HG02884 (cell line): ENCODE results near the gene NAPB.

Experiments used
- ATAC-seq: cut with Tn5 transposase; IDR thresholded peaks from one replicate; pipeline ENCODE4 v1.9.1; 2021; ENCODE audit warnings: mild to moderate bottlenecking, moderate library complexity; ENCODE audit not compliant: unreplicated experiment

The NAPB gene

DNA sequence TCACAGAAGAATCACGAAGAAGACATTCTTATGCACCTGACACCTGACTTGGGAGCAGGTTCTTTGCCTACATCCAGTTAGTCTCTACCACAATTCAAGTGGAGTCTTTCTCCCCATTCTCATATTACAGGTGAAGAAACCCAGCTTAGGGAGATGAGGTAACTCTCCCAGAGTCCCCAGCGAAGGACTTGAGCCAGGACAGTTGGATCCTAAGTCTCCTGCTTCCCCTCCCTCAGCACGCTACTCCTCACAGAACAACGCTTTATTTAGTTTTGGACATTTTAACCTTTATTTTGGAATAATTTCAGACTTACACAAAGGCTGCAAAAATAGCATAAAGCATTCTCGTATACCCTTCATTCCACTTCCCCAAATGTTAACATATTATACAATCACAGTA lies 17.4 kb upstream of the NAPB start:
- ATAC-seq = no peak

DNA sequence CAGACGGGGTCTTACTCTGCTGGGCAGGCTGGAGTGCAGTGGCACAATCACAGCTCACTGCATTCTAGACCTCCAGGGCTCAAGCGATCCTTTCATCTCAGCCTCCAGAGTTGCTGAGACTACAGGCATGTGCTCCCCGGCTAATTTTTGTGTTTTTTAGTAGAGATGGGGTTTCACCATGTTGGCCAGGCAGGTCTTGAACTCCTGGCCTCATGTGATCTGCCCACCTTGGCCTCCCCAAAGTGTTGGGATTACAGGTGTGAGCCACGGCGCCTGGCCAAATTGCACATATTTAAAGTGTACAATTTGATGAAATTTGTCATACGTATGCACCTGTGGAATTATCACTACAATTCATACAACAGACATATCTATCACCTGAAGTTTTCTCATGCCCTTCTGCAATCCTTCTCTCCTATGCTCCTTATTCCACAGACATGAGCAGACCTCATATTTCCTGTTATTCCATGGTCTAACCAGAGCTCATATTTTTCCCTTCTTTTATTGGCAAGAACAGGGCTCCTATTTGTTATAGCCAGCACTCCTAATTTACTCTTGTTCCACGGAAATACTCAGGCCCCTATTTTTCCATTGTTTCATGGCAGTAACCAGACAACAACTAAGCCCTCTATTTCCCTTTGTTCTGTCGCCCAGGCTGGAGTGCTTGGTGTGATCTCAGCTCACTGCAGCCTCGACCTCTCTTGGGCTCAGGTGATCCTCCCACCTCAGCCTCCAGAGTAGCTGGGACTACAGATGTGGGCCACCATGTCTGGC lies 16.0 kb upstream of the NAPB start:
- no peak for ATAC-seq

DNA sequence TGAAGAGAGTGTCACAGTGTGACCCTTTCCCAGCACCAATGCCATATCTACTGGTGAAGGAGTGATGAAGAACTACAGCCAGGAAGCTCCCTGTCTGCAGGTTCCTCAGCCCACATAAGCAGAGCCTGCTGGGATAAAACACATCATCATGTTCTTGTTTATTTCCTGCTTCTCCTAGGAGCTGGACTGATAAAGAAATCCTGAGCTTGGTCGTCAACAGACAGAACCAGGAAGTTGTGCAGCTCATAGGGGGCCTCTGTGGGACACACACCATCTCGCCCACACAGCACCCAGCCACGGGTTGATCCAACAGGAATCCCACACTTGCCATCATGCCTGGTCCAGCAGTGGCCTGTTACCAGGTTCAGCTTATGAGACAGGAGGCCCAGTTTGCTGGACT lies 15.4 kb upstream of the NAPB start:
- no peak for ATAC-seq

DNA sequence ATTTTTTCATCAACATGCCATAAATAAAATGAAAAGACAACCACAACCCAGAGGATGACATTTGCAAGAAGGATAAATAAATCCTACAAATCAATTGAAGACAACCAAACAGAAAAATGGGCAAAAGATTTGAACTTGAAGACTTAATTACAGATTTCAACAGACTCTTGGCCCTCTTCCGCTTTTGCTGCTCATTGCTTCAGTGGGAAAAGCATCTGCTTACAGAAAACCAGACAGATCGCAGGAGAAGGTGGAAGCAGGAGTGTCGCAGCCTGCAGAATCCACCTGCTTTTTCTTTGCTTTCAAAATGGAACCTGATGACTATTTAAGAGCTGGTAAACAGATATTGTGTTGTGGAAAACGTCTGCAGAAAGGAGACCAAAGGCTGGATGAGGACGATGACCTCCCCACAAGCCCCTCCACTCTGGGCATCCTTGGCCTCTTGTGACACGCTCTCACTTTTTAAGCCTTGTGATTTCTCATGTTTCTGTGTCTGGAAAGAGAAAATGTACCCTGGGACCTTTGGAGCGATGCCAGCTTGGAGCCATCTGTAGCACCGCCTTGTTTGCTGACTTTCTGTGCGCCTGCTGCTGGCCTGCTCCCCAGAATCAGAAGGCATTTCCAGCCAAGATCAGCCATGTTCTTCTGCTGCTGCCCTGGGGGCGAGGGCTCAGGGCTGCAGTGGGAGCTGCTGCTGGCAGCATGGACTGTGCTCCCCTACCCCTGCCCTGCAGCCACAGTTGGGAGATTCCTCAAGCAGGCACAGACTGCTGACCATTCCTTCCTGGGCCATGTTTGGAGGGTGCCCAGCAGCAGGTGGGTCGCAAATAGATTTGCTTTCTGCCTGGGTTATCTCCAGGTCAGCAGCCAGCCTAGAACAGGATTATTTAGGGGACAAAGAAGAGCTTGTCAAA lies 14.6 kb upstream of the NAPB start:
- no peak for ATAC-seq

DNA sequence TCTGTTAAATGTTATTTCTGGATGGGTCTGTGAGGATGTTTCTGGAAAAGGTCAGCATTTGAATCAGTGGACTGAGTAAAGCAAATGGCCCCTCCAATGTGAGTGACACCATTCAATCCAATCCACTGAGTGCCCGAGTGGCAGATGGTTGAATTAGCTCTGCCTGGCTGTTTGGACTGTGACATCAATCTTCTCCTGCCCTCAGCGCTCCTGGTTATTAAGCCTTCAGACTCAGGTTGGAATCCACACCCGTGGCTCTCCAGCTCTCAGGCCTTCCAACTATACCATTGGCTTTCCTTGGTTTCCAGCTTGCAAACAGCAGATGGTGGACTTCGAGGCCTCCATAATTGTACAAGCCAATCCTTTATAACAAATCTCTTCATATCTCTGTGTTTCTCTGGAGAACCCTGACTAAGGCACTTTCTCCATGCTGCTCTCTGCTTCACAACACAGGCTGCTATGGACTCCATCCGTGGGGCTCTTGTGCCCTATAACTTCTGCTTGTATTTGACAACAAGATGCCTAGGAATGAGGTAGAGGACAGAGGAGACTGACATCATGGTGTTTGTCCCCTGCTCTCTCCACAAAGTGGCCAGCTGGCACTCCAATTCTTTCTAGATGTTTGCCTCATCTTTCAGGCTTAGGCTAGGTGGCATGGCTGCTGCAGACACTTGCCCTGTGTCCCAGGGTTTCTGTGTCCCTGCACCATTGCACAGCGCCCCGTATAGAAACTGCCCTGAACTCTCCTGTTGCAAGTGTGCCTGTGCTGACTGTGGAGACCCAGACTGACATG lies 13.4 kb upstream of the NAPB start:
- ATAC-seq = no peak

DNA sequence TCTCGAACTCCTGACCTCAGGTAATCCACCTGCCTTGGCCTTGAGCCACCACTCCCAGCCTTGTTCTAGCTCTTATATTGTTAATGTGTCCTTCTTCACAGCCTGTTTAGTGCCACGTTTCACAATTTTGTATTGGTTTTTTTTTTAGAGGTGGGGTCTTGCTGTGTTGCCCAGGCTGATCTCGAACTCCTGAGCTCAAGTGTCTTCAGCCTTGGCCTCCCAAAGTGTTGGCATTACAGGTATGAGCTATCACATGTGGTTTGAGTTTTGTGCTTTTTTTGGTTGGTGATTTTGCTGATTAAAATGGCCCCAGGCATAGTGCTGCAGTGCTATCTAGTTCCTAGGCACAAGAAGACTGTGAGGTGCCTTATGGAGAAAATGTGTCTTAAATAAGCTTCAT lies 12.3 kb upstream of the NAPB start:
- no peak for ATAC-seq

DNA sequence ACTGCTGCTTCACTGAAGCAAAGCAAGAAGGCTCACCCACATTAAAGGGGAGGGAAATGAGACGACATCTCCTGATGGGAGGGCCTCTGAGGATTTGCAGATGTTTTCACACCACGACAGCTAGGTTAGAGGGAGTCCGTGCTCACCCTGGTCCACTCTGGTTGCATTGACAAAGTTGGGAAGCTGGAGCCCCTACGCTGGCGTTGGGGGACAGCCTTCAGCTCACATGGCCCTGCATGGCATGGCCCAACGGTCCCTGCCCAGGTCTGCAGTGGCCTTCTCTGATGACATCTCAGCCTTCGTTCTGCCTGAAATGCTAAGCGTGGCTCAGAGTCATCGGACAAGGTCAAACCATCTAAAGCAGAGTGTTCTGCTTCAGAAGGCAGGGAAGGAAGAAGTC lies 3.8 kb upstream of the NAPB start:
- ATAC-seq = no peak

DNA sequence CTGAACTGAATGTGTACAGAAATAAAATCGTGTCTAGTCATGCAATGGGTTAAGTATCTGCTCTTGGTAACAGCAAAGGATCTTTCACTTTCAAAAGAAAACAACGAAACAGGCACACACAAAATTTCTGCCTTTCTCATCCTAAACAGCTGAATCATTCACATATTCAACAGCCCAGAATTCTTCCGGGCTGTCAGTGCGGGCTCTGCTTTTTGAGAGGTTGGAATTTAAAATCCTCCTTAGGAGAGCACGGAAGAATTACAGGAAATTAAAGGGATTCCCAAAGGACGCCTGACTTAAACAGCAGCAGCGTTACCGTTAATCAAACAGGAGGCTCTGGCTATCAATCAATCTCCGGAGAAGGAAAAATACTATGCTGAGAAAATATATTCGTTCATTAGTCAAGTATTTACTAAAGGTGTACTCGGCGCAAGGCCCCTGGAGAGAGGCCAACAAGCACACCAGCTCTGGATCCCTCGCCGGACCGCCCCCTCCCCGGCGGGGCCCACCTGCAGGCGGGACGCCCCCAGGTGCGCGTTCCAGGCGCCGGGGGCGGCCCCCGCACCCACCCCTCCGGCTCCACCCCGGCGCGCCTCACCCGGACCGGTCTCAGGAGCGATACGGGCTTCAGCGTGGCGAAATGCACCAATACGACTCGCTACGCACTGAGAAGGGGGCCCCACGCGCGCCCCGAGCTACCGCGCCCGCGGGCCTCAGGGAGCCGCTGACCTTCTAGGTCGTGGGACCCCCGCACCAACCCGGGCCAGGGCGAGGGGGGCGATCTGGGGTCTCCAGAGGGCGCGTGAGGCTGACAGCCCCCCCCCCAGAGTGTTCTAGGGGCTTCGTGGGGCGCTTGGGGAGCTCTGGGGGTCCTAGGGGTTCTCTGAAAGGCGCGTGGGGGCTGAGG lies 1.0 kb downstream of the NAPB start:
- ATAC-seq = no peak

DNA sequence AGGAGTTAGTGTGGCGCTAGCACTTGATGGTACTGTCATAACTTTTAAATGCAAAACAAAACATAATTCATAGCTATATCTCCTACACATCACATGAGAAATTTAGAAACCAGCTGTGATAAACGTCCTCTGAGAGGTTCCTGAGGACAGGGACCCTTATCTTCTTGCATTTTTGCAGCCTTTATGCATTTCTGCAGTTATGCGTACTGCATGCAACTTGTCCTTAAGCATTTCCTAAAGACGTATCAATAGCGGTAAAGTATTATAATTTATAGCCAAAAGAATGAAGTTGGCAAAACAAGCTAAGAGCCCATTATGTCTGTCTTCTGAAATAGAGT lies 1.7 kb downstream of the NAPB start:
- ATAC-seq = no peak

DNA sequence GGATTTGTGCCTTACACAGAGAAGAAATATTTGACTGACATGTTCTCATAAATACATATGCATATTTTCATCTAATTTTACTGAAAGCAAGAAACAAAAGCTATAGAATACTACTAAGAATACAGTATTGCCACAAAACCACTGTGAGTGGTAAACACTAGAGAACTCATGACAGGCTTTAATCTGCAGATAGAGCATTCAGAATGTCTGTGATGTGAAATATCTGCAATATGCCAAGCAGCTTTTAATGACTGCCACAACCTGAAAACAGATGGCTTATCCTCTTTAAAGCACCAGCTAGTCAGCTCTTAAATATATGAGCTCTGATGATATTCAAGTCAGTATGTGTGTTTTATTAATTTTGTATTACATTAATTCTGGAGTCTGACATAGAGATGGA lies 3.4 kb downstream of the NAPB start:
- no peak for ATAC-seq

DNA sequence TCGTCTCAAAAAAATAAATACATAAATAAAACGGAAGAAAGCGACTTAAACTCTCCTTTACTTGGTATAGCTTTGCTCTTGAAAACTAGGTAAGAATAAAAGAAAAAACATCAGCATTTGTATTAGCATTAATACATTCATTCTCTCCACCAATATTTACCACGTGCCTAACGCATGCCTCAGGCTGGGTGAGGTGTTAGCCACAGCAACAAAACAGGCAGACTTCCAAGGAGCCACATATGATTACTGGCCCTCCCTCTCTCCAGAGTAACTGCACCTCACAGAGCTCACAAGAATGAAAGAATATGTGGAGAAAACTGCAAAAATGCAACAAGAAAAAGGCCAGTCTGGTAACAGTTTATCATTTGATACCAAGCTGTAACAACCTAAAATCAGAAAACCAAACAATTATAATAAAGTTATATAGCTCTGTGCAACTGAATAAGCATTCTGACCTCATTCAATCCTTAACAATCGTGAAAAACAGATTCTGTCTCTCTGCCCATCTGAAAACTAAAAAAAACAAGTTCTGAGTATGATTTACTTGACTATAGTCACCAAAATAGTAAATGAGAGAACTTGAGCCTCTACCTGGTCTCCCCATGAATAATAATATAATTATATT lies 5.2 kb downstream of the NAPB start:
- no peak for ATAC-seq

DNA sequence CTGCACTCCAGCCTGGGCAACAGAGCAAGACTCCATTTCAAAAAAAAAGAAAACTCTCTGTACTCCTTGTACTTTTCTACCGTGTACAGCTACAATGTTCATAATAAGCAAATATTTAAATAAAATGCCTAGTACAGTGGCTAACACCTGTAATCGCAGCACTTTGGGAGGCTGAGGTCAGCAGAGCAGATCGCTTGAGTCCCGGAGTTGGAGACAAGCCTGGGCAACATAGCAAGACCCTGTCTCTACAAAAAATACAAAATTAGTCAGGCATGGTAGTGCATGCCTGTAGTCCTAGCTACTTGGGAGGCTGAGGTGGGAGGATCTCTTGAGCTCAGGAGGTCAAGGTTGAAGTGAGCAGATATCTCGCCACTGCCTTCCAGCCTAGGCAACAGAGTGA lies 5.7 kb downstream of the NAPB start:
- no peak for ATAC-seq

DNA sequence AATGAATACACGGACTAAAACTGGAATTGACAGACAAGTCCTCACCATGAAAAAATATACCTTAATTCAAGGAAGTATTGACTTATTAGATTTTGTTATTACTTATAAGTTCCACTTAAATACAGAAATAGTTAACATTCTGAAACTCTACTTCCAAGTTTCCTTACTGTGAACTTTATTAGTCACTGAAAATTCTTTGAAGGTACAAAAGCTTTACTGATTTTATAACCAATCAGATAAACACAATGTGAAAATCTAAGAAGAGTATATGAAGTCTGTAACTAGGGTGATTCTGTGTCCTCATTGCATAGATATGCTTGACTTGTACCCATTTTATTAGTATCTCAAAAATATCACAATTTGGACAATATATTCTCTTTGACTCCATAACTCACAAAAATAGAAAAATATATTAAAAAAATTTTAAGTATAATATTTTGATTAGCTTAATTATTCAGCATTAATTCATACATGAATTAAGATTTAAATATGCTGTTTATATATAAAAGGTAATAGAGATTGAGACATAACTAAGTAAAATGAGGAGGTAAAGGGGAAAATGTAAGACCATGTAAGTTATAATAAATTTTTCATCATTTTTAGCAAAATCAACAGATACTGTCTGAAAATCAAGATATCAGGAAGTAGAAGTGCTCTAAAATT lies 6.6 kb downstream of the NAPB start:
- ATAC-seq = no peak

DNA sequence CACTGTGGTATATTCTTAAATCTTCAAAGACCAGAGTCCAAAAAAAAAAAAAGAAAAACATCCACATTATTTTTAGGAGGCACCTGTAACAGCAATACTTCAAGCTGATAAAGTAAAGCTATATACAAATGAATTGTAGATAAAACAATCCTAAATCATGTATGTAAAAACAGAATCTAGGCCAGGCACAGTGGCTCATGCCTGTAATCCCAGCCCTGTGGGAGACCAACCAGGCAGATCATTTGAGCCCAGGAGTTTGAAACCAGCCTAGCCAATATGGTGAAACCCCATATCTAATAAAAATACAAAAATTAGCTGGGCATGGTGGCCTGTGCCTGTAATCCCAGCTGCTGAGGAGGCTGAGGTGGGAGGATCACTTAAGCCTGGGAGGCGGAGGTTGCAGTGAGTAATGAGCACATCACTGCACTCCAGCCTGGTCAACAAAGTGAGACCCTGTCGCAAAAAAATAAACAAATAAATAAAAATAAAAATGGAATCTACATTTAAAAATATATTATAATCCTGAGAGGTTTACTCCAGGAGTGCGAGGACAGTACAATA lies 7.3 kb downstream of the NAPB start:
- ATAC-seq = no peak

DNA sequence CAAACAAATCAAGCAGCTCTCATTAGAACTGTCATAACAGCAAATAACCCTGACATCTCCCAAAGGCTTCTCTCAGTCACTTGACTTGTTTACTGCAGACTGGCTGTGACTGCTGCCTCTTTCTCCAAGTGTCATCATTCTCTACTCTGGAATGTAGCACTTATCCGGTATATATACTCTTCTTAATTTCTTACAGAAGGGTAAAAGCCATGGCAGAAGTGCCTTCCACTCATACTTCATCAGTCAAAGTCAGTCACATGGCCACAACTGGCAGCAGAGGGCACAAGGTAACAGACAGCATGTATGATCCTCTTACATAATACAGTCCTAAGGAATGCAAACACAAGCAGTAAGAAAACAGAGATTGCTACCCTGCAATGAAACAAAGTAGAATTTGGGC lies 9.3 kb downstream of the NAPB start:
- ATAC-seq = no peak

DNA sequence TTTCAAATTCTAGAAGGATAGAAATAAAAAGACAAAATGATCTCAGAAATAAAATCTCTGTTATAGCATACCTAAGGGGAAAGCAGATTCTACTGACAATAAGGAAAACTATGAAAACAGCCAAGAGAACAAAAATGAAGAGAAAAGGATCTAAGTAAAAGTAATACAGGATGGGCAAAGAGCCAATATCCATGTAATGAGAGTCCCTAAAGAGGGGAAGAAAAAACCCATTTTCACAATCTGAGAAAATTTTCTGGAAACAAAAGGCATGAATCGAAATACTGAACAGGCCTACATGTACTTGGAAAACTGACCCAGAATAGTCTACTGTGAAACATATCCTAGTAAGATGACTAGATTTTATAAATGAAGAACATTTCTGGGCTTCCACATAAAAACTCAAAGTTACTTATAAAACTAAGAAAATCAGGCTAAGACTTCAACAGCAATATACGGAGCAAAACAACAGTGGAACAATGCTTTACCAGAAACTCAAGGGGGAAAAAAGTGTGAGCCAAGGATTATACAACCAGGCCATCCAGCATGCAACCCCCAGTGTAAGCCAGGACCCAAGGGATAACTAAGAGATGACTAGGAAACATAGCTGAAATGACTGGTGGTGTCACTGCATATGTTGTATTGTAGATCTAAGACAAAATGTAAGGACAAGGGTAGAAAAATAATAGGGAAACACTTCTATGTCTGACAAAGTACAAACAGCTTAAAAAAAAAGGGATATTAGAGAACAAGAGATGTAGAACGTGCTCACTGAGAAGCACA lies 10.2 kb downstream of the NAPB start:
- no peak for ATAC-seq

DNA sequence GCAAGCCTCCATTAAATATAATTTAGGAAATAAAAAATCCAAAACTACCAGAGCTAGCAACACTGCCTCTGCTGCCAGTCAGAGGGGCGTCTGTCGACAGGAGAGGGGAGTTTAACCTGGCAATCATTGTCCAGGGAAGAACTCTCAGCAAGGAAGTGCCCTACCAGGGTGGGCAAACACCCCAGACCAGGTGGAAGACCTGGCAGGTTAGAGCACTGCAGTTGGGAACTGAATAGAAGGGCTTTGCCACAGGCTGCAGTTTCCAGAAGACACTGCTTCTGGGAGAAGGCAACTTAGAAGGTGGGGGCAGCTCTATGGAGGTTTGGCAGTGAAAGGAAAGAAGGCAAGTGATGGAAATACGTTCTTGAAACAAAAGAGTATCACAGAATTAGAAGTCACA lies 11.5 kb downstream of the NAPB start:
- no peak for ATAC-seq

DNA sequence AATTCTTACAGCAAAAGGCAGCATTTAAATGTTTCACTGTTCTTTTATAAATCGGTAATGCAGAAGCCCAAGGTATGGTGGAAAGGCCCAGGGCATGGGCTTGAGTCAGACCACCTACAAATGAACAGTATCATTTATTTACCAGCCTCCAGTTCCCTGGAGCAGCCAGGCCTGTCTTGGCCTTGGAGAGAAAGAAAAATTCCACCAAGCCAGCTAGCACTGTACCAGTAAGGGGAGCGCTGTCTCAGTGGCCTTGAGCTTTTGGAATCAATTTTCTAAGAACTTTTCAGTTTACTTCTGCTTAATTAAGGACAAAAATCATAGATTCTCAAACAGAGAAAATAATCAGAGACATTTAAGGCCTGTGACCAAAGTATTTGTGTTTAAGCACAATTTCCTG lies 12.3 kb downstream of the NAPB start:
- ATAC-seq = no peak
